Liver (tissue), 9 donors: ENCODE results near the gene C12orf60. TPM values are rescaled to one million over a fixed set of nuclear protein-coding genes. Genes with fewer than 3 reads are reported as not detected.

Experiments used
- DNase-seq: peaks from one replicate; pipeline ENCODE4 v3.0.0-alpha.2; 2017; ENCODE audit warnings: low spot score
- H3K27ac ChIP-seq, 2 donors: one replicate each; pipeline ENCODE4 v1.7.0; 2013; ENCODE audit warnings: inconsistent platforms in 2 of 2, low read length in 2 of 2, control low read depth in 1 of 2, low read depth in 1 of 2, mild to moderate bottlenecking in 1 of 2
- H3K27me3 ChIP-seq, 4 donors: one replicate each; pipeline versions ENCODE4 v1.6.1 to v1.7.0; 2013; ENCODE audit warnings: low read length in 3 of 4, inconsistent platforms in 1 of 4, mild to moderate bottlenecking in 1 of 4, moderate library complexity in 1 of 4; ENCODE audit not compliant: control insufficient read depth in 4 of 4, insufficient read depth in 4 of 4
- H3K36me3 ChIP-seq, 4 donors: one replicate each; pipeline versions ENCODE4 v1.6.1 to v1.7.0; 2013; ENCODE audit warnings: low read length in 3 of 4, mild to moderate bottlenecking in 3 of 4, low read depth in 1 of 4, moderate library complexity in 1 of 4; ENCODE audit not compliant: control insufficient read depth in 4 of 4, insufficient read depth in 3 of 4
- H3K4me1 ChIP-seq, 4 donors: one replicate each; pipeline versions ENCODE4 v1.6.1 to v1.7.0; 2013; ENCODE audit warnings: low read length in 3 of 4, mild to moderate bottlenecking in 3 of 4, moderate library complexity in 1 of 4; ENCODE audit not compliant: control insufficient read depth in 4 of 4, insufficient read depth in 4 of 4
- H3K4me3 ChIP-seq, 3 donors: one replicate each; pipeline versions ENCODE4 v1.6.1 to v1.7.0; 2013; ENCODE audit warnings: low read length in 3 of 3, control low read depth in 1 of 3, low read depth in 1 of 3, mild to moderate bottlenecking in 1 of 3
- H3K9ac ChIP-seq, 2 donors: one replicate each; pipeline ENCODE4 v1.7.0; 2013; ENCODE audit warnings: low read length in 2 of 2, mild to moderate bottlenecking in 2 of 2, moderate library complexity in 2 of 2, control low read depth in 1 of 2, low read depth in 1 of 2
- H3K9me3 ChIP-seq, 4 donors: one replicate each; pipeline versions ENCODE4 v1.6.1 to v1.7.0; 2013; ENCODE audit warnings: low read length in 3 of 4; ENCODE audit not compliant: control insufficient read depth in 4 of 4
- CTCF ChIP-seq: fragments of 150-350 bp; IDR thresholded peaks from 2 replicates; pipeline ENCODE4 v1.5.1; 2017; ENCODE audit warnings: improper control_type of control experiment, low read depth, low read length; ENCODE audit not compliant: missing input control
- EGR1 ChIP-seq, 2 donors: IDR thresholded peaks; 2 replicates each; pipeline ENCODE4 v1.6.1; 2016 to 2018; ENCODE audit warnings: antibody characterized with exemption in 2 of 2, low read depth in 2 of 2
- FOXA2 ChIP-seq: IDR thresholded peaks from 2 replicates; pipeline ENCODE4 v1.6.1; 2016; ENCODE audit warnings: antibody characterized with exemption
- GABPA ChIP-seq, 2 donors: IDR thresholded peaks in 1 of 2; conservative IDR thresholded peaks in 1 of 2; 2 replicates each; pipeline ENCODE4 v1.6.1; 2016; ENCODE audit warnings: antibody characterized with exemption in 2 of 2, mild to moderate bottlenecking in 1 of 2, moderate library complexity in 1 of 2
- JUND ChIP-seq, 2 donors: IDR thresholded peaks; 2 replicates each; pipeline ENCODE4 v1.6.1; 2016; ENCODE audit warnings: antibody characterized with exemption in 2 of 2
- RAD21 ChIP-seq, 2 donors: IDR thresholded peaks; 2 replicates each; pipeline ENCODE4 v1.6.1; 2016; ENCODE audit warnings: antibody characterized with exemption in 2 of 2, mild to moderate bottlenecking in 2 of 2
- RXRA ChIP-seq, 2 donors: IDR thresholded peaks; 2 replicates each; pipeline ENCODE4 v1.6.1; 2017 to 2018; ENCODE audit warnings: antibody characterized with exemption in 2 of 2, mild to moderate bottlenecking in 1 of 2
- WGBS: extraction: QIAGEN DNeasy Blood & Tissue Kit; methylation state at CpG from one replicate; pipeline ENCODE4 v1.1.7; 2013; 5-methylcytosine and 5-hydroxymethylcytosine counted together
- polyA plus RNA-seq, 2 donors: library from polyadenylated mRNA; stranded (reverse) in 1 of 2; unstranded in 1 of 2; fragments of 200-250 nt in 1 of 2; fragments of >200 nt in 1 of 2; fragmentation: Nextera tagmentation in 1 of 2; extraction: Ambion mirVana in 1 of 2; gene quantifications; one replicate each; pipeline versions ENCODE4 v1.2.1 to v1.2.3, GENCODE V29; 2013 to 2015
- total RNA-seq, 2 donors: library from RNA; depleted of rRNA; stranded (reverse); fragments of >200 nt; gene quantifications; one replicate each; pipeline ENCODE4 v1.2.3, GENCODE V29; 2014
- TF ChIP-seq, protein P1 (sequence below): IDR thresholded peaks from 2 replicates; pipeline ENCODE4 v1.6.1; 2016; ENCODE audit warnings: antibody characterized with exemption, mild to moderate bottlenecking
- TF ChIP-seq, protein P2 (sequence below): IDR thresholded peaks from 2 replicates; pipeline ENCODE4 v1.6.1; 2016; ENCODE audit warnings: antibody characterized with exemption
- donor health status: healthy.
- donor health status: healthy.
- donor health status: healthy.
- donor health status: healthy.
- donor health status: healthy.

The C12orf60 gene
- total and polyA plus RNA-seq, 4 donors, result 0.50 to 1.9 (median 1.0) TPM

DNA sequence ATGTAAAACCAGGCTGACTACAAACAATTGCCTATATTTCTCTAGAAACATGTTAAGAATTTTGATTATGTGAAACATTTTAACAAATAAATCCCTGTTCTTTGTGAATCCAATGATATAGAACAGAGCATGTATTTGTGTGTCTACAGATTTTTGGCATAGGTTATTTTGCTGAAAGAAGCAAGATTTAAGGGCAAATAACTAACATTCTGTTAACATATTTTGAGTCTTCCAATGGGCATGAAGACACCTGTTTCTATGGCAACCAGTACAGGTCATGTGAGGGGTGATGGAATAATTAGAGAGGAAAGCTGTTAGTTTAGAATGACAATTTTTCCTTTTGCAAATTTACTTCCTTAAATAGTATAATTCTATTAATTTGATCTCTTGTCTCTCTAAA, 31.0 kb downstream of the C12orf60 start (continued):
- TF ChIP-seq, protein P1, sequence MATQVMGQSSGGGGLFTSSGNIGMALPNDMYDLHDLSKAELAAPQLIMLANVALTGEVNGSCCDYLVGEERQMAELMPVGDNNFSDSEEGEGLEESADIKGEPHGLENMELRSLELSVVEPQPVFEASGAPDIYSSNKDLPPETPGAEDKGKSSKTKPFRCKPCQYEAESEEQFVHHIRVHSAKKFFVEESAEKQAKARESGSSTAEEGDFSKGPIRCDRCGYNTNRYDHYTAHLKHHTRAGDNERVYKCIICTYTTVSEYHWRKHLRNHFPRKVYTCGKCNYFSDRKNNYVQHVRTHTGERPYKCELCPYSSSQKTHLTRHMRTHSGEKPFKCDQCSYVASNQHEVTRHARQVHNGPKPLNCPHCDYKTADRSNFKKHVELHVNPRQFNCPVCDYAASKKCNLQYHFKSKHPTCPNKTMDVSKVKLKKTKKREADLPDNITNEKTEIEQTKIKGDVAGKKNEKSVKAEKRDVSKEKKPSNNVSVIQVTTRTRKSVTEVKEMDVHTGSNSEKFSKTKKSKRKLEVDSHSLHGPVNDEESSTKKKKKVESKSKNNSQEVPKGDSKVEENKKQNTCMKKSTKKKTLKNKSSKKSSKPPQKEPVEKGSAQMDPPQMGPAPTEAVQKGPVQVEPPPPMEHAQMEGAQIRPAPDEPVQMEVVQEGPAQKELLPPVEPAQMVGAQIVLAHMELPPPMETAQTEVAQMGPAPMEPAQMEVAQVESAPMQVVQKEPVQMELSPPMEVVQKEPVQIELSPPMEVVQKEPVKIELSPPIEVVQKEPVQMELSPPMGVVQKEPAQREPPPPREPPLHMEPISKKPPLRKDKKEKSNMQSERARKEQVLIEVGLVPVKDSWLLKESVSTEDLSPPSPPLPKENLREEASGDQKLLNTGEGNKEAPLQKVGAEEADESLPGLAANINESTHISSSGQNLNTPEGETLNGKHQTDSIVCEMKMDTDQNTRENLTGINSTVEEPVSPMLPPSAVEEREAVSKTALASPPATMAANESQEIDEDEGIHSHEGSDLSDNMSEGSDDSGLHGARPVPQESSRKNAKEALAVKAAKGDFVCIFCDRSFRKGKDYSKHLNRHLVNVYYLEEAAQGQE, result no peak
- TF ChIP-seq GABPA (IDR thresholded peaks at IDR 0.05 in 1 of 2, conservative IDR thresholded peaks at IDR 0.05 in 1 of 2) (no peak), FOXA2 (no peak), EGR1 (IDR thresholded peaks at IDR 0.05; ENCODE audit: low read depth in 2 of 2) (no peak)
- TF ChIP-seq, protein P2, sequence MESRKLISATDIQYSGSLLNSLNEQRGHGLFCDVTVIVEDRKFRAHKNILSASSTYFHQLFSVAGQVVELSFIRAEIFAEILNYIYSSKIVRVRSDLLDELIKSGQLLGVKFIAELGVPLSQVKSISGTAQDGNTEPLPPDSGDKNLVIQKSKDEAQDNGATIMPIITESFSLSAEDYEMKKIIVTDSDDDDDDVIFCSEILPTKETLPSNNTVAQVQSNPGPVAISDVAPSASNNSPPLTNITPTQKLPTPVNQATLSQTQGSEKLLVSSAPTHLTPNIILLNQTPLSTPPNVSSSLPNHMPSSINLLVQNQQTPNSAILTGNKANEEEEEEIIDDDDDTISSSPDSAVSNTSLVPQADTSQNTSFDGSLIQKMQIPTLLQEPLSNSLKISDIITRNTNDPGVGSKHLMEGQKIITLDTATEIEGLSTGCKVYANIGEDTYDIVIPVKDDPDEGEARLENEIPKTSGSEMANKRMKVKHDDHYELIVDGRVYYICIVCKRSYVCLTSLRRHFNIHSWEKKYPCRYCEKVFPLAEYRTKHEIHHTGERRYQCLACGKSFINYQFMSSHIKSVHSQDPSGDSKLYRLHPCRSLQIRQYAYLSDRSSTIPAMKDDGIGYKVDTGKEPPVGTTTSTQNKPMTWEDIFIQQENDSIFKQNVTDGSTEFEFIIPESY, result no peak

DNA sequence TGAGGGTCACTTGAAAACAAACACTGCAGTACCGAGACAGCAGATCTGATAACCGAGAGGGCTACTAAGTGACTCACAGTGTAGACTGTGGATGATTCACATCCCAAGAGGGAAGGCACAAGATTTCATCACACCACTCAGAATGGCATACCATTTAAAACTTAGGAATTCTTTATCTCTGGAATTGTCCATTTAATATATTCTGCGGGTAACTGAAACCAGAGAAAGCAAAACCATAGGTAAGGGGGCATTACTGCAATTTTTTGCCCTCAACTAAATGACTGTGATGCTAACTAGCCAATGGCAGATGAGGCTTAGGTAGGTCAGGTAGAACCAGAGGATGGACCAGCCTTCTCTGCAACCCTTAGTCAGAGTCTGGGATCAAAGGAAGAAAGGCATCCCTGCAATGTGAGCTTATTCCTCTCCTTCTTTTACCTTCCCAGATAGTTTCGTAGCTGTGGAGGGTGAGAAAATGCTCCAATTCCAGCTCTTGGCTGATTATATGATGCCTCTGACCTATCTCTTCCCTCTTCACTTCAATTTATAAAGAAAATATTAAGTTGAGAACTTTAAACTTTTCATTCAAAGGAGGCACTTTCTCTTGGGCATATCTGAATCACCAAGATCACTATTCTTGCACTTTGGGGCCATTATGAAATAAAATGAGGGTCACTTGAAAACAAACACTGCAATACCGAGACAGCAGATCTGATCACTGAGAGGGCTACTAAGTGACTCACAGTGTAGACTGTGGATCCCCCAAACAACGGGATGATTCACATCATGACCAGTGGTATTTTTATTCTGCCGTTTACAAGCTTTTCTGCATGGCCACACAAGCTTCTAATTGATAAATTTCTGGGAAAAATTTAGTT, 33.1 kb downstream of the C12orf60 start:
- TF ChIP-seq JUND (IDR thresholded peaks at IDR 0.05) (peak in 1 of 2 donors; percentile 50), RXRA (IDR thresholded peaks at IDR 0.05) (no peak)
- H3K9ac ChIP-seq, result no peak overlapping the region
- H3K9me3 ChIP-seq, result no peaks in the 10 kb centered on the region
- peaks cover 6 to 50% (median 31%) of the 10 kb centered on the region in 4 donors for H3K4me1 ChIP-seq
- WGBS, result 66% methylated on average over 7 of the region's 7 CpGs
- no peaks in the 10 kb centered on the region for H3K27me3 ChIP-seq
- no peak for DNase-seq
- peak overlapping the region in 1 of 2 donors; percentile 71 for H3K27ac ChIP-seq
- H3K36me3 ChIP-seq, result peaks cover 0 to 12% (median 1%) of the 10 kb centered on the region in 4 donors
- no peak overlapping the region for H3K4me3 ChIP-seq

GRCh38 chr12:14839262-14839661, 35.8 kb downstream of the C12orf60 start:
- Histone ChIP-seq H3K36me3 (peaks cover 0 to 12% (median 1%) of the 10 kb centered on the region in 4 donors), H3K9me3 (no peaks in the 10 kb centered on the region), H3K27ac (no peak overlapping the region), H3K4me3 (no peak overlapping the region), H3K4me1 (peaks cover 6 to 56% (median 29%) of the 10 kb centered on the region in 4 donors), H3K9ac (no peak overlapping the region), H3K27me3 (no peaks in the 10 kb centered on the region)
- no peak for DNase-seq
- TF ChIP-seq CTCF, result no peak
- no peak for TF ChIP-seq GABPA (IDR thresholded peaks at IDR 0.05 in 1 of 2, conservative IDR thresholded peaks at IDR 0.05 in 1 of 2)
- TF ChIP-seq, protein P1, result no peak
- TF ChIP-seq FOXA2, result no peak
- TF ChIP-seq RAD21 (IDR thresholded peaks at IDR 0.05), result no peak
- TF ChIP-seq JUND (IDR thresholded peaks at IDR 0.05), result no peak
- no peak for TF ChIP-seq RXRA (IDR thresholded peaks at IDR 0.05)
- WGBS, result 99% methylated on average over 1 of the region's 1 CpG
